HPDE6-E6E7 (cell line): ENCODE data around the gene TCERG1L.
"Not testable (repeated sequence)": the region's sequence is repeated elsewhere in the genome, so short reads cannot be mapped to it uniquely, and the experiment has no call there.

Source experiments
- DNase-seq: peaks from one replicate; pipeline ENCODE4 v3.0.0; 2011; ENCODE audit warnings: missing footprints; ENCODE audit errors: extremely low spot score

The TCERG1L gene

GRCh38 chr10:131100418-131101410, 210.8 kb downstream of the TCERG1L start:
- DNase-seq: not testable (repeated sequence)

GRCh38 chr10:131099028-131099726, 212.3 kb downstream of the TCERG1L start:
- no peak for DNase-seq

- no peak for DNase-seq
Observed at GRCh38 chr10:131098416-131098952, 213.0 kb downstream of the TCERG1L start.

GRCh38 chr10:131096031-131096430, 215.5 kb downstream of the TCERG1L start:
- DNase-seq: no peak

- DNase-seq: no peak
Observed at GRCh38 chr10:131095313-131095580, 216.3 kb downstream of the TCERG1L start.

- DNase-seq: no peak
Observed at GRCh38 chr10:131094527-131095312, 216.8 kb downstream of the TCERG1L start.

- no peak for DNase-seq
Observed at GRCh38 chr10:131093795-131094366, 217.6 kb downstream of the TCERG1L start.

GRCh38 chr10:131093346-131093745, 218.2 kb downstream of the TCERG1L start:
- DNase-seq: no peak

GRCh38 chr10:131092876-131093275, 218.6 kb downstream of the TCERG1L start:
- no peak for DNase-seq

GRCh38 chr10:131092386-131092785, 219.1 kb downstream of the TCERG1L start:
- no peak for DNase-seq

GRCh38 chr10:131091682-131092081, 219.8 kb downstream of the TCERG1L start:
- DNase-seq: no peak

- DNase-seq: no peak
Observed at GRCh38 chr10:131090761-131091661, 220.5 kb downstream of the TCERG1L start.

- DNase-seq: no peak
Observed at GRCh38 chr10:131089861-131090260, 221.7 kb downstream of the TCERG1L start.

- no peak for DNase-seq
Observed at GRCh38 chr10:131089150-131089549, 222.4 kb downstream of the TCERG1L start.

GRCh38 chr10:131088619-131089018, 222.9 kb downstream of the TCERG1L start:
- no peak for DNase-seq

GRCh38 chr10:131087464-131088215, 223.9 kb downstream of the TCERG1L start:
- DNase-seq: no peak

- no peak for DNase-seq
Observed at GRCh38 chr10:131086511-131086910, 225.0 kb downstream of the TCERG1L start.

- DNase-seq: no peak
Observed at GRCh38 chr10:131086094-131086493, 225.4 kb downstream of the TCERG1L start.

- no peak for DNase-seq
Observed at GRCh38 chr10:131085091-131085860, 226.2 kb downstream of the TCERG1L start.
